IPS-18a (cell line): ENCODE measurements around the gene HPX.
"Not testable (repeated sequence)": the region's sequence is repeated elsewhere in the genome, so short reads cannot be mapped to it uniquely, and the experiment has no call there.

Experiments used
- H3K27ac ChIP-seq: one replicate; pipeline ENCODE4 v1.5.1; 2013; ENCODE audit warnings: low read length
- H3K27me3 ChIP-seq: one replicate; pipeline ENCODE4 v1.6.1; 2013; ENCODE audit warnings: mild to moderate bottlenecking, low read length; ENCODE audit not compliant: control insufficient read depth, insufficient read depth
- H3K36me3 ChIP-seq: one replicate; pipeline ENCODE4 v1.6.1; 2013; ENCODE audit warnings: low read depth, low read length; ENCODE audit not compliant: control insufficient read depth
- H3K4me1 ChIP-seq: one replicate; pipeline ENCODE4 v1.6.1; 2013; ENCODE audit warnings: low read depth, low read length; ENCODE audit not compliant: control insufficient read depth
- H3K4me3 ChIP-seq: one replicate; pipeline ENCODE4 v1.5.1; 2013; ENCODE audit warnings: low read length
- H3K9ac ChIP-seq: one replicate; pipeline ENCODE4 v1.6.1; 2013; ENCODE audit warnings: mild to moderate bottlenecking, low read length, moderate library complexity
- H3K9me3 ChIP-seq: one replicate; pipeline ENCODE4 v1.6.1; 2013; ENCODE audit warnings: low read depth, low read length; ENCODE audit not compliant: control insufficient read depth

Gene HPX

GRCh38 chr11:6397636-6398035 is 43.2 kb downstream of the HPX start:
- Histone ChIP-seq H3K4me3 (no peak overlapping the region), H3K9me3 (no peaks in the 10 kb centered on the region), H3K27ac (no peak overlapping the region), H3K36me3 (no peaks in the 10 kb centered on the region), H3K27me3 (no peaks in the 10 kb centered on the region), H3K9ac (no peak overlapping the region), H3K4me1 (no peaks in the 10 kb centered on the region)

GRCh38 chr11:6397156-6397555 is 43.6 kb downstream of the HPX start:
- H3K27ac ChIP-seq = no peak overlapping the region
- H3K36me3 ChIP-seq = no peaks in the 10 kb centered on the region

GRCh38 chr11:6395470-6396060 is 45.2 kb downstream of the HPX start:
- Histone ChIP-seq H3K4me1 (no peaks in the 10 kb centered on the region), H3K27ac (no peak overlapping the region), H3K27me3 (peaks cover 8% of the 10 kb centered on the region), H3K36me3 (no peaks in the 10 kb centered on the region), H3K9ac (no peak overlapping the region), H3K4me3 (no peak overlapping the region), H3K9me3 (no peaks in the 10 kb centered on the region)

More at GRCh38 chr11:6397156-6397555, 43.6 kb downstream of the HPX start:
- H3K4me1 ChIP-seq = no peaks in the 10 kb centered on the region
- no peaks in the 10 kb centered on the region for H3K27me3 ChIP-seq
- H3K9me3 ChIP-seq = no peaks in the 10 kb centered on the region
- no peak overlapping the region for H3K9ac ChIP-seq
- H3K4me3 ChIP-seq = no peak overlapping the region

GRCh38 chr11:6393989-6394670 is 46.7 kb downstream of the HPX start:
- no peaks in the 10 kb centered on the region for H3K36me3 ChIP-seq
- no peak overlapping the region for H3K9ac ChIP-seq
- peaks cover 8% of the 10 kb centered on the region for H3K27me3 ChIP-seq
- no peak overlapping the region for H3K4me3 ChIP-seq
- peaks cover 7% of the 10 kb centered on the region for H3K4me1 ChIP-seq
- no peak overlapping the region for H3K27ac ChIP-seq
- H3K9me3 ChIP-seq = no peaks in the 10 kb centered on the region

- not testable (repeated sequence) for H3K9me3 ChIP-seq, H3K27ac ChIP-seq, H3K4me3 ChIP-seq, H3K4me1 ChIP-seq, H3K36me3 ChIP-seq, H3K9ac ChIP-seq
- H3K27me3 ChIP-seq = peaks cover 13% of the 10 kb centered on the region
Measured at GRCh38 chr11:6392251-6392650, 48.5 kb downstream of the HPX start.

- Histone ChIP-seq H3K27ac (no peak overlapping the region), H3K27me3 (peaks cover 13% of the 10 kb centered on the region), H3K4me1 (peaks cover 9% of the 10 kb centered on the region), H3K9me3 (no peaks in the 10 kb centered on the region), H3K4me3 (no peak overlapping the region), H3K9ac (no peak overlapping the region), H3K36me3 (no peaks in the 10 kb centered on the region)
Measured at GRCh38 chr11:6391537-6392134, 49.2 kb downstream of the HPX start.

GRCh38 chr11:6390718-6391469 is 49.9 kb downstream of the HPX start:
- Histone ChIP-seq H3K9ac (no peak overlapping the region), H3K4me3 (peak overlapping the region; percentile 70), H3K36me3 (no peaks in the 10 kb centered on the region), H3K9me3 (no peaks in the 10 kb centered on the region), H3K27me3 (peaks cover 13% of the 10 kb centered on the region), H3K4me1 (peaks cover 11% of the 10 kb centered on the region), H3K27ac (no peak overlapping the region)

GRCh38 chr11:6389905-6390717 is 50.7 kb downstream of the HPX start, which contains the start of gene SMPD1:
Gene SMPD1 (plus strand): TSS chr11:6390474. CDS start chr11:6390599, 125 bp downstream.
- peak within 1 kb of the TSS; percentile 36 for H3K9ac ChIP-seq
- peaks cover 13% of the 10 kb centered on the region for H3K27me3 ChIP-seq
- no peaks in the 10 kb centered on the region for H3K36me3 ChIP-seq
- no peaks in the 10 kb centered on the region for H3K9me3 ChIP-seq
- no peak within 1 kb of the TSS for H3K27ac ChIP-seq
- H3K4me3 ChIP-seq = peak within 1 kb of the TSS; percentile 70
- peaks cover 18% of the 10 kb centered on the region for H3K4me1 ChIP-seq

- H3K9ac ChIP-seq = no peak overlapping the region
- no peak overlapping the region for H3K27ac ChIP-seq
- H3K4me3 ChIP-seq = no peak overlapping the region
- no peaks in the 10 kb centered on the region for H3K36me3 ChIP-seq
- H3K27me3 ChIP-seq = peaks cover 13% of the 10 kb centered on the region
- no peaks in the 10 kb centered on the region for H3K9me3 ChIP-seq
- H3K4me1 ChIP-seq = peaks cover 23% of the 10 kb centered on the region
Measured at GRCh38 chr11:6388748-6389147, 52.0 kb downstream of the HPX start.

- Histone ChIP-seq H3K4me3 (no peak overlapping the region), H3K36me3 (no peaks in the 10 kb centered on the region), H3K27ac (no peak overlapping the region)
Measured at GRCh38 chr11:6387811-6388599, 52.8 kb downstream of the HPX start.

More at GRCh38 chr11:6387811-6388599, 52.8 kb downstream of the HPX start:
- Histone ChIP-seq H3K9ac (no peak overlapping the region), H3K4me1 (peaks cover 23% of the 10 kb centered on the region), H3K9me3 (no peaks in the 10 kb centered on the region), H3K27me3 (peaks cover 13% of the 10 kb centered on the region)
